GM08714 (cell line): ENCODE measurements around the gene ERC2.
"Not testable (repeated sequence)": the region's sequence is repeated elsewhere in the genome, so short reads cannot be mapped to it uniquely, and the experiment has no call there.

Experiments used
- H3K4me3 ChIP-seq: fragments of 200-500 bp; sonication (Bioruptor generic); 2 replicates; pipeline ENCODE4 v1.5.1; 2014; ENCODE audit warnings: mild to moderate bottlenecking, low read length, inconsistent platforms
- ZNF274 ChIP-seq: IDR thresholded peaks from 2 replicates; pipeline ENCODE4 v1.6.1; 2012; ENCODE audit warnings: mild to moderate bottlenecking, low read depth, low read length

Gene ERC2

GRCh38 chr3:56115199-56115598 lies 353.1 kb downstream of the ERC2 start:
- no peak for TF ChIP-seq ZNF274
- H3K4me3 ChIP-seq = no peak overlapping the region

- no peak for TF ChIP-seq ZNF274
Observed at GRCh38 chr3:56113908-56114307, 354.4 kb downstream of the ERC2 start.

GRCh38 chr3:56113231-56113630 lies 355.0 kb downstream of the ERC2 start:
- no peak for TF ChIP-seq ZNF274
- H3K4me3 ChIP-seq = no peak overlapping the region

More at GRCh38 chr3:56113908-56114307, 354.4 kb downstream of the ERC2 start:
- H3K4me3 ChIP-seq = no peak overlapping the region

GRCh38 chr3:56111606-56112304 lies 356.5 kb downstream of the ERC2 start:
- H3K4me3 ChIP-seq = no peak overlapping the region
- no peak for TF ChIP-seq ZNF274

DNA sequence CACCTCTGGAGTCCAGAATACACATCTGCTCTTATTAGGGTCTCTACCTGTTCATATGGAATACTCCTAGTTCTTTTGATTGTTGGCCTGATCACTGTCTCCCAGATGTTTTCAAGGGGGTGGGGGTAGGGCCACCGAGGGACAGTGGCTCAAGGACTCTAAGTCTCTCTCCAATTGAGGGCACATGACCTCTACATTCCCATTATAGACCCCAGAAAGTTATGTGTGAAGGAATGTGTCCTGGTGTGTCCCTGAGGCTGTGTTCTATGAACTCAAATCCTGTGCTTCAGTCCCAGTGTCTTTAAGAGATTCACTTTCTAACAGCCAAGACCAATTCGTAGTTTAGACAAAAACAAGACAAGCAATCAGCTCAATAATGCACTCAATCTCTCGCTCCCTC lies 357.4 kb downstream of the ERC2 start:
- TF ChIP-seq ZNF274 = no peak
- no peak overlapping the region for H3K4me3 ChIP-seq

DNA sequence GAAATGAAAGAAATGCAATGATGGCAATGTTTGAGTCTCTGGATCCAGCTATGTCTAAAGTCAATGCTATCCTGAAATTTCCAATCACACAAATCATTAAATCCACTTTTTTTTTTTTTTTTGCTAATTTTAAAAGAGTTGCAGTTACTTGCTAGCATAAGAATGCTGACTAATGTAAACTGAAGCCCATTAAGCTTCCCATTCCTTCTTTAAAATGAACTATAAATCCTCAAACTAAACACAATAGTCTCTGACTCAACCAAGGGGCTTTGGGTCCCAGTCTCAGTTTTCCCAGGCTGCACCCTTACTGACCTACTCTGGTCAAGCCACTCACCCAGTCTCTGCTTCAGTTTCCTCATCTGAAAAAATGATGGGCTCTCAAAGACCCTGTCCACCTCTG lies 361.1 kb downstream of the ERC2 start:
- no peak for TF ChIP-seq ZNF274

GRCh38 chr3:56102032-56102431 lies 366.2 kb downstream of the ERC2 start:
- H3K4me3 ChIP-seq = no peak overlapping the region
- TF ChIP-seq ZNF274 = no peak

More for the DNA sequence above, 361.1 kb downstream of the ERC2 start:
- H3K4me3 ChIP-seq = no peak overlapping the region

- H3K4me3 ChIP-seq = no peak overlapping the region
- TF ChIP-seq ZNF274 = no peak
Observed at GRCh38 chr3:56101576-56101975, 366.7 kb downstream of the ERC2 start.

DNA sequence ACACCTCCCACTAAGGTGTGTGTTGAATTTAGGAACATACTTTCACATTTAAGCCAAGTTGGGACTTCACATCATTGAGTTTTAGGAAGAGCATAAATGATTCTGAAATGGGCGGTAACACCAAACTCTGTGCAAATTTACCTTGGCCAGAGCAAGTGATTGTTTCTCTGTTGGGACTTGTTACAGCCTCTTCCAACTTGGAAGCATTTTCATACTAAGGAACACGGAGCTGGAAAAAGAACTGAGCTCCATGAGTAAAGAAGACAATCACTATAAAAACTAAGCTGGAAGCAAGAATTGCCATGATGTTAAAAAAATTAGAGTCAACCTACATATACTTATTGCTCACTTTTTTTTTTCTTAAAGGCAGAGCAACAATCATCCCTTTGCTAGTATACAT lies 371.3 kb downstream of the ERC2 start:
- H3K4me3 ChIP-seq = no peak overlapping the region
- no peak for TF ChIP-seq ZNF274

DNA sequence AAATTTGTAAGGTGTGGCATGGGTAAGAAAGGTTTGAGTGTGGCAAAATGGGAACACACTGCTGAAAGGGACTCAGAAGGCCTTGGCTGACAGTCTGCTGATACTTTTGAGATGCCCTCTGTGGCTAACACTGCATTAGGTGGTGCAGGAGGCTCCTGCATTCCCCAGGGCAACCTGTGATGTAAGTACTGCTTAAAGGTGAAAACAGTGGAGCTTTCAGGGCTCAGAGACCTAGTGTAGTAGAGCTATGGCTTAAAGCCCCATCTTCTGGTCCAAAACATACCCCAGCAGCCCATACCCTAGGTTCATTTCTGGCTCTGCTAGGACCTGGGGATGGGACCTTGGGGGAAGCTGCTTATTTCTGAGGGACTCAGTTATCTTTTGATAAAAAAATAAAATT lies 374.1 kb downstream of the ERC2 start:
- no peak for TF ChIP-seq ZNF274
- H3K4me3 ChIP-seq = no peak overlapping the region

DNA sequence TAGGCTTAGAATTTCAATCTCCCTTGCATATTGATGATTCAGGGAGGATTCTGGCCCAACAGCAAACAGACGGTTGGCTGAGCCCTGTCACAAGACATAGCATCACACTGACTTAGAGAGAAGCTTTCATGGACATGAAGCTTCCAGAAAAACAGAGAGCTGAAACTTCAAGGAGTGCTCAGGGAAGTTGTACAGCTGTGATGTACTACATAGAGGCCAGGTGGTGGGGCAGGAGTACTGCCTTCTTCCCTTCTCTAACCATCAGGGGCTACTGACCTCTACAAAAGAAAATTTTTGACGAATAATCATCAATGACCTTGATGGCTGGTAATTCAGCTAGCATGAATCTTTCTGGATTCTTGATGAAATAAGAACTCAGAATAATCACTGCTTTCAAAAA lies 378.5 kb downstream of the ERC2 start:
- H3K4me3 ChIP-seq = no peak overlapping the region
- no peak for TF ChIP-seq ZNF274

DNA sequence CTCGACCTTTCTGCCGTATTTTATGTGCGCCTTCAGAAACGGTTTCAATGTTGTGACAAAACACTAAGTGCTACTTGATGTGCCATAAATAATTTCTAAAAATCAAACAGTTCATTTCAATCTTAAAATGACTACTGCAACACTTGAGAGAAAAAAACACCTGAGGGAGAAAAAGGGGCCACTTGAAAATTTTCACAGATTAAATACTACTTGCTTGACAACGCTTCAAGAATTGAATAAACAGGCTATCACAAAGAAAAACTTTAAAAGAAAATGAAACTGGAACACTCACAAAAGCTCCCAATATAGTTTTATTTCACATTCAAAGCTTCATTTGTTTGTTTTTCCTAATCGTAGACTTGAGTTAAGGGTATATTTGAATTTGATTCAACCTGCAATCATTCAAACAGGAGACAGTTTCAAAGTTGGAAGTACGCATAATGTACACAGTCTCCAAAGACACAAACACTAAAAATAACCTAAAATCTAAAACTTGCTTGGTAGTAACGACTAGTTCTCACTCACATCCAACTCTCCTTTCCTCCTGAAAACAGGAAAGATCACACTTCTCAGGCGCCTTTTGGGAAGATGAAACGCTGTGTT lies 380.7 kb downstream of the ERC2 start:
- no peak for TF ChIP-seq ZNF274
- no peak overlapping the region for H3K4me3 ChIP-seq

DNA sequence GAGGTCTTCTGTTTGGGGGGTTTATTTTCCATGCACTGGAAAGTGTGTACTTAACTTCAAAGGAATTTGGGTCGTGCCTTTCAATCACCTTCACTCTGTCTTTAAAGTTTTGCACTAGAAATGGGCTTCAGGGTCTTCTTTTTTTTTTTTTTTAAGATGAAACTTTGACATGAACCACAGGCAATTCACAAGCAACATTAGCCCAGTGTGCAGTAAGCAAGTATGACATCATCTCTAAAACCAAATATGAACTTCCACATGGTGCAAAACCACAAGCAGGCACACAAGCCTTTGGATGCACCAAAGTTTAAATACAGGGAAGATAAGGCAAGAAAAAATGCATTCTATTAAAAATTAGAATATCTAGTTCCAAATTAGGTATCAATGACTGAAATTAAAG lies 381.9 kb downstream of the ERC2 start:
- H3K4me3 ChIP-seq = no peak overlapping the region
- TF ChIP-seq ZNF274 = no peak

DNA sequence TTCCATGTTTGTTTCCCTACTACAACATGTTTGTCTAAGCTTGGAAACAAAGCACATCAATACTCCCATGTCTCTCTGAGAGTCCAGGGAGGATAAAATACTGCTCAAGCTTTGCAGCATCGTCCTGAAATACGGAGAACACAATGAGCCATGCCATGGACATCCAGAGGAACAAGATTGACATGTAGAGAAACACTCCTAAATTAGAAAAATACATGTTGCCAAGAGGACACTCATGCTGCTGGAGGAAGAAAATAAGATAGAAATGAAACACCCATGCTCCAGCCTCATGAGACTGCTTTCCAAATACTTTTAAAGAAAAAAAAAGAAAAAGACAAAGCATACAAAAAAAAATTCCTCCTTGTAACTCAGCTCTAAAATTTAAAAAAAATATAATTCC lies 387.0 kb downstream of the ERC2 start:
- no peak for TF ChIP-seq ZNF274
- no peak overlapping the region for H3K4me3 ChIP-seq

GRCh38 chr3:56076746-56077145 lies 391.5 kb downstream of the ERC2 start:
- no peak for TF ChIP-seq ZNF274
- no peak overlapping the region for H3K4me3 ChIP-seq

DNA sequence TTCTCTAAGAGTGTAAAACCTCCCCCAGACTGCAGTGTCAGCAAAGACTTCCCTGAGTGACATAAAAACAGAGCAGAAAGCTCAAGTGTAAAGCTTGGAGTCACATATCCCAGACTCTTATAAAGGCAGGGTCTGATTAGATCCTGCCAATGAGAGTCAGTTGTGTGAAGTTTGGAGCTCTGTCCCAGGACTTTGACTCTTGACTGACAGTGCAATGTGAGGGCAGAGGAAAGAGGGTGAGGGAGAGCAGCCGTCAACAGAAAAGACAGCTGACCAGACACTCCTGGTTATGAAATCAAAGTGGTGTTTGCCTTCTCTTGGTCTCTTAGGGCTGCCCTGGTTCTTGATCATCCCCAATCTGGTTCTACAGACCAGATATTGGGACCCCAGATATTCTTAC lies 393.2 kb downstream of the ERC2 start:
- no peak overlapping the region for H3K4me3 ChIP-seq
- TF ChIP-seq ZNF274 = no peak

DNA sequence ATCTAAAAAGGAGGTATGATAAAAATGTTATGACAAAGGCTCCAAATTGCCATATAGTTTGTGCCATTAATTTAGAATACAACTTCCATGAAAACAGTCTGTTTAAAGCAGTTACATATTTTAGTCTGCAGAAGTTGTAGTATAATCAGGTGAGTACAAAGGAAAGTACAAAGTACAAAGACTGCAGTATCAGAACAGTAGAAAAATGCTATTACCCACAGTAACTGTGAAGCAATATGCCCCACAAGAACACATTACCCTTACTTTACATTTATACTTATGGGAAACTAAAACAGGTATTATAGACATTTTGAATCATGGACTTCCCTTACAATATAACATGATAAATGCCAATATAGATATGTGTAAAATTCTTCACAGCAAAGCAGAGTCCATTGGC lies 398.5 kb downstream of the ERC2 start:
- TF ChIP-seq ZNF274 = no peak
- H3K4me3 ChIP-seq = no peak overlapping the region

DNA sequence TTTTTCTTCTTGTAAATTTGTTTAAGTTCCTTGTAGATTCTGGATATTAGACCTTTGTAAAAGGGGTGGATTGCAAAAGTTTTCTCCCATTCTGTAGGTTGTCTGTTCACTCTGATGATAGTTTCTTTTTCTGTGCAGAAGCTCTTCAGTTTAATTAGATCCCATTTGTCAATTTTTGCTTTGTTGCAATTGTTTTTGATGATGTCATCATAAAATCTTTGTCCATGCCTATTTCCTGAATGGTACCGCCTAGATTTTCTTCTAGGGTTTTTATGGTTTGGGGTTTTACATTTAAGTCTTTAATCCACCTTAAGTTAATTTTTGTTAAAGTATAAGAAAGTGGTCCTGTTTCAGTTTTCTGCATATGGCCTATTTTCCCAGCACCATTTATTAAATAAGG lies 401.9 kb downstream of the ERC2 start:
- not testable (repeated sequence) for H3K4me3 ChIP-seq
